ENCODE data around the gene SELENOH.
A peak's percentile ranks its signal among the peaks of the same experiment; 100 is the strongest.
"Not testable (repeated sequence)": the region's sequence is repeated elsewhere in the genome, so short reads cannot be mapped to it uniquely, and the experiment has no call there.

SELENOH gene

GRCh38 chr11:57741132-57742086 is at the start of gene SELENOH:
Gene SELENOH (plus strand): TSS chr11:57741491. CDS start chr11:57741596, 105 bp downstream.
- peak; percentile 98 for DNase-seq

- no peak for DNase-seq
These were observed 42.4 kb upstream of the SELENOH start for GRCh38 chr11:57698843-57699365.

- DNase-seq = no peak
These were observed 41.5 kb upstream of the SELENOH start for GRCh38 chr11:57699813-57700212.

- no peak for DNase-seq
These were observed 40.9 kb upstream of the SELENOH start for GRCh38 chr11:57700425-57700824.

GRCh38 chr11:57703341-57703740 is 38.0 kb upstream of the SELENOH start:
- DNase-seq = no peak

- no peak for DNase-seq
These were observed 36.4 kb upstream of the SELENOH start for GRCh38 chr11:57704932-57705331.

GRCh38 chr11:57705432-57705831 is 35.9 kb upstream of the SELENOH start:
- not testable (repeated sequence) for DNase-seq

- DNase-seq = no peak
These were observed 31.4 kb upstream of the SELENOH start for GRCh38 chr11:57709802-57710367.

GRCh38 chr11:57711414-57712255 is 29.7 kb upstream of the SELENOH start, which contains the start of gene MED19:
Gene MED19 (minus strand): TSS chr11:57712215. CDS start chr11:57712179, 36 bp downstream.
- DNase-seq = peak; percentile 86

GRCh38 chr11:57712256-57713150 is 28.8 kb upstream of the SELENOH start, which contains the start of gene TMX2:
Gene TMX2 (plus strand): TSS chr11:57712593. CDS start chr11:57712619, 26 bp downstream.
- peak; percentile 100 for DNase-seq

- DNase-seq = peak; percentile 54
These were observed 27.5 kb upstream of the SELENOH start for GRCh38 chr11:57713835-57714234.

GRCh38 chr11:57716726-57717125 is 24.6 kb upstream of the SELENOH start:
- not testable (repeated sequence) for DNase-seq

- no peak for DNase-seq
These were observed 14.1 kb upstream of the SELENOH start for GRCh38 chr11:57727185-57727584.

GRCh38 chr11:57728829-57729228 is 12.5 kb upstream of the SELENOH start:
- no peak for DNase-seq

GRCh38 chr11:57729479-57729878 is 11.8 kb upstream of the SELENOH start:
- DNase-seq = no peak

GRCh38 chr11:57732661-57733060 is 8.6 kb upstream of the SELENOH start:
- DNase-seq = no peak

- DNase-seq = peak; percentile 81
These were observed 5.5 kb upstream of the SELENOH start for GRCh38 chr11:57735619-57736298.

GRCh38 chr11:57742087-57742452 is 779 bp downstream of the SELENOH start:
- DNase-seq = no peak

GRCh38 chr11:57744357-57744756 is 3.1 kb downstream of the SELENOH start:
- DNase-seq = no peak

GRCh38 chr11:57745206-57745605 is 3.9 kb downstream of the SELENOH start:
- DNase-seq = no peak

GRCh38 chr11:57746920-57747319 is 5.6 kb downstream of the SELENOH start:
- no peak for DNase-seq
